Dermis blood vessel endothelial cell (primary cell): ENCODE measurements around the gene GLYATL3. TPM values are rescaled to one million over a fixed set of nuclear protein-coding genes. Genes with fewer than 3 reads are reported as not detected.

Experiments
- total RNA-seq: library from RNA; depleted of rRNA; stranded (reverse); fragments of >200 nt; gene quantifications from 2 replicates; pipeline ENCODE4 v1.2.3, GENCODE V29; 2014

Gene GLYATL3
- total RNA-seq, 1 donor from 2014 or later, result not detected

Other genes starting within 250 kb of the GLYATL3 start
- gene MMUT, start 36.7 kb upstream of the GLYATL3 start, total RNA-seq, result 11.1 and 23.3 TPM in 2 replicates
- gene CENPQ, start 36.6 kb upstream of the GLYATL3 start, total RNA-seq, result 5.1 and 8.7 TPM in 2 replicates
- 42.3 and 60.4 TPM in 2 replicates for gene C6orf141, start 50.7 kb downstream of the GLYATL3 start, total RNA-seq
- not detected in 2 replicates for gene RHAG, start 136.9 kb downstream of the GLYATL3 start, total RNA-seq
- gene CRISP2, start 213.6 kb downstream of the GLYATL3 start, total RNA-seq, result not detected in 2 replicates
- gene CRISP3, start 244.5 kb downstream of the GLYATL3 start, total RNA-seq, result not detected in 2 replicates